SK-N-SH treated with all-trans-retinoic acid at 6 μM for 48 hours (cell line): Measurements from ENCODE around the gene FAM117B.
"Not testable (repeated sequence)": the region's sequence is repeated elsewhere in the genome, so short reads cannot be mapped to it uniquely, and the experiment has no call there.

Experiments used
- ATAC-seq: fragments of 200-7000 bp; cut with Tn5 transposase; 3 replicates; pipeline ENCODE4 v1.9.1; 2020; ENCODE audit warnings: mild to moderate bottlenecking, moderate library complexity
- ARNTL ChIP-seq: fragments of 450-650 bp; formaldehyde crosslinking; IDR thresholded peaks from 2 replicates; pipeline ENCODE4 v1.5.0; 2020; ENCODE audit warnings: low read depth, mild to moderate bottlenecking, moderate library complexity, borderline replicate concordance
- BACH2 ChIP-seq: fragments of 250-450 bp; sonication (Bioruptor Pico); IDR thresholded peaks from 2 replicates; pipeline ENCODE4 v1.9.0; 2021; ENCODE audit warnings: mild to moderate bottlenecking, borderline replicate concordance
- CSDC2 ChIP-seq: fragments of 250-450 bp; sonication (Bioruptor Pico); IDR thresholded peaks from 2 replicates; pipeline ENCODE4 v1.5.0; 2020; ENCODE audit warnings: mild to moderate bottlenecking, moderate library complexity
- ESRRG ChIP-seq: fragments of 250-450 bp; sonication (Bioruptor Pico); IDR thresholded peaks from 2 replicates; pipeline ENCODE4 v1.6.1; 2021; ENCODE audit warnings: mild to moderate bottlenecking
- GLIS3 ChIP-seq: fragments of 250-450 bp; sonication (Bioruptor Pico); IDR thresholded peaks from 2 replicates; pipeline ENCODE4 v1.5.0; 2020; ENCODE audit warnings: mild to moderate bottlenecking, moderate library complexity
- ISL1 ChIP-seq: fragments of 250-450 bp; sonication (Bioruptor Pico); IDR thresholded peaks from 2 replicates; pipeline ENCODE4 v2.1.2; 2022; ENCODE audit warnings: mild to moderate bottlenecking, moderate library complexity
- OSR1 ChIP-seq: fragments of 250-450 bp; sonication (Bioruptor Pico); IDR thresholded peaks from 2 replicates; pipeline ENCODE4 v1.8.0; 2022; ENCODE audit warnings: moderate library complexity, mild to moderate bottlenecking, inconsistent platforms
- RARB ChIP-seq: fragments of 250-450 bp; sonication (Bioruptor Pico); IDR thresholded peaks from 2 replicates; pipeline ENCODE4 v1.8.0; 2021; ENCODE audit warnings: mild to moderate bottlenecking, moderate library complexity
- SNAI2 ChIP-seq: fragments of 250-450 bp; sonication (Bioruptor Pico); IDR thresholded peaks from 2 replicates; pipeline ENCODE4 v1.5.0; 2020; ENCODE audit warnings: mild to moderate bottlenecking, moderate library complexity
- TCF4 ChIP-seq: fragments of 250-450 bp; sonication (Bioruptor Pico); IDR thresholded peaks from 2 replicates; pipeline ENCODE4 v1.8.0; 2021; ENCODE audit warnings: mild to moderate bottlenecking, moderate library complexity, borderline replicate concordance
- TOX ChIP-seq: fragments of 250-450 bp; sonication (Bioruptor Pico); IDR thresholded peaks from 2 replicates; pipeline ENCODE4 v1.8.0; 2021; ENCODE audit warnings: mild to moderate bottlenecking, moderate library complexity, borderline replicate concordance
- ZC3H10 ChIP-seq: fragments of 250-450 bp; sonication (Bioruptor Pico); IDR thresholded peaks from 2 replicates; pipeline ENCODE4 v1.5.1; 2021; ENCODE audit warnings: mild to moderate bottlenecking, moderate library complexity
- ZFP3 ChIP-seq: fragments of 250-450 bp; sonication (Bioruptor Pico); IDR thresholded peaks from 2 replicates; pipeline ENCODE4 v1.5.0; 2020; ENCODE audit warnings: mild to moderate bottlenecking, moderate library complexity
- ZFP30 ChIP-seq: fragments of 450-650 bp; formaldehyde crosslinking; IDR thresholded peaks from 2 replicates; pipeline ENCODE4 v1.5.0; 2022; ENCODE audit warnings: mild to moderate bottlenecking, moderate library complexity
- ZNF565 ChIP-seq: fragments of 450-650 bp; formaldehyde crosslinking; conservative IDR thresholded peaks from 2 replicates; pipeline ENCODE4 v1.5.0; 2020; ENCODE audit warnings: low read depth, mild to moderate bottlenecking, moderate library complexity
- ZNF70 ChIP-seq: fragments of 450-650 bp; formaldehyde crosslinking; IDR thresholded peaks from 2 replicates; pipeline ENCODE4 v1.5.0; 2020; ENCODE audit warnings: mild to moderate bottlenecking, moderate library complexity
- ZNF8 ChIP-seq: fragments of 450-650 bp; formaldehyde crosslinking; IDR thresholded peaks from 2 replicates; pipeline ENCODE4 v1.5.0; 2020; ENCODE audit warnings: mild to moderate bottlenecking, moderate library complexity
- TF ChIP-seq, protein P1 (sequence below): fragments of 250-450 bp; sonication (Bioruptor Pico); IDR thresholded peaks from 2 replicates; pipeline ENCODE4 v1.5.1; 2020; ENCODE audit warnings: low read depth, mild to moderate bottlenecking, moderate library complexity
- TF ChIP-seq, protein P2 (sequence below): fragments of 250-450 bp; sonication (Bioruptor Pico); IDR thresholded peaks from 2 replicates; pipeline ENCODE4 v1.8.0; 2020; ENCODE audit warnings: mild to moderate bottlenecking, moderate library complexity, borderline replicate concordance
- TF ChIP-seq, protein P3 (sequence below): fragments of 250-450 bp; sonication (Bioruptor Pico); IDR thresholded peaks from 2 replicates; pipeline ENCODE4 v1.5.1; 2021; ENCODE audit warnings: mild to moderate bottlenecking, moderate library complexity
- TF ChIP-seq, protein P4 (sequence below): fragments of 250-450 bp; sonication (Bioruptor Pico); IDR thresholded peaks from 2 replicates; pipeline ENCODE4 v1.5.0; 2020; ENCODE audit warnings: mild to moderate bottlenecking, moderate library complexity

FAM117B gene

DNA sequence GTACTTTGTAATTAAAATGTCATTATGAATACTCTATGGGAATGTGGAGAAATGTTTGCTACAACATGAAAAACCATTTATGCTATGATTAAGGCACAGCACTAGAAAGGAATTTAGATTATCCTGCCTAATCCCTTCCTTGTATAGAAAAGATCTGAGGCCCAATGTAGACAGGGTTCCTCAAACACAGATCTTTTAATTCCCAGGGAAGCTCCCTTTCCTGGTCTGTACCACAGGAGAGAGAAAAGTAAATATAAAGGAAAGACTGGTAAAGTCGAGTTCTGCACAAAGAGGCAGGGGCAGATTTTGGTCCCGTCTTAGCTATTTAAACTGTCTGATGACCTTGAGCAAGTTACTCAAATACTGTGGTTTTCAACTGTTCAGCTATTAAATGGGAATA is 152.1 kb downstream of the FAM117B start:
- ATAC-seq = no peak
- TF ChIP-seq ZFP3 (CRISPR knock-in tag) = no peak
- TF ChIP-seq ESRRG (CRISPR knock-in tag) = no peak
- TF ChIP-seq, protein P1, sequence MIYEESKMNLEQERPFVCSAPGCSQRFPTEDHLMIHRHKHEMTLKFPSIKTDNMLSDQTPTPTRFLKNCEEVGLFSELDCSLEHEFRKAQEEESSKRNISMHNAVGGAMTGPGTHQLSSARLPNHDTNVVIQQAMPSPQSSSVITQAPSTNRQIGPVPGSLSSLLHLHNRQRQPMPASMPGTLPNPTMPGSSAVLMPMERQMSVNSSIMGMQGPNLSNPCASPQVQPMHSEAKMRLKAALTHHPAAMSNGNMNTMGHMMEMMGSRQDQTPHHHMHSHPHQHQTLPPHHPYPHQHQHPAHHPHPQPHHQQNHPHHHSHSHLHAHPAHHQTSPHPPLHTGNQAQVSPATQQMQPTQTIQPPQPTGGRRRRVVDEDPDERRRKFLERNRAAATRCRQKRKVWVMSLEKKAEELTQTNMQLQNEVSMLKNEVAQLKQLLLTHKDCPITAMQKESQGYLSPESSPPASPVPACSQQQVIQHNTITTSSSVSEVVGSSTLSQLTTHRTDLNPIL (CRISPR knock-in tag) = no peak
- TF ChIP-seq TOX (CRISPR knock-in tag) = no peak
- TF ChIP-seq TCF4 (CRISPR knock-in tag) = no peak
- TF ChIP-seq ZFP30 (CRISPR knock-in tag) = no peak
- no peak for TF ChIP-seq ZNF70 (CRISPR knock-in tag)
- no peak for TF ChIP-seq BACH2 (CRISPR knock-in tag)
- TF ChIP-seq, all 23 proteins: peak for 0

DNA sequence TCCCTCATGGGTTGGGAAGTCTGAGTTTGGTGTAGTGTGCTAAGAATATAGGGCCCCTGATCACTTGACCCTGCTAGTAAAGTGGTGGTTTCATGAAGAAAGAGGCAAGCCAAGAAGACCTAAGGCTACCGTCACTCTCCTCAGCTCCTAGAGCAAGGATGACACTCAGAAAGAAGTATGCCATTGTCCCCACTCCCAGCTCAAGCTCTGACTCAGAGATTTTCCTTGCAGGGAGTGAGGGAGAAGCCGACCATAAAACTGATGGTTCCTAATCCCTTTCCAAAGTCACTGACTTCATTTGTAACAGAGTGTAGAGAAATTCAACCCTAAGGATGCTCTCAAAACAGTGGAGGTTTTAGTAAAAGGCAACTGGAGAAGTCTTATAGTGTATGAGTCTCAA is 155.9 kb downstream of the FAM117B start:
- no peak for ATAC-seq
- TF ChIP-seq ZC3H10 (no peak), OSR1 (CRISPR knock-in tag) (no peak), TOX (CRISPR knock-in tag) (no peak), CSDC2 (CRISPR knock-in tag) (no peak), ZNF70 (CRISPR knock-in tag) (no peak), GLIS3 (CRISPR knock-in tag) (no peak), ZFP3 (CRISPR knock-in tag) (no peak), ZNF565 (CRISPR knock-in tag) (no peak), ARNTL (CRISPR knock-in tag) (no peak), ISL1 (CRISPR knock-in tag) (no peak), SNAI2 (CRISPR knock-in tag) (no peak)
- TF ChIP-seq, protein P1 (CRISPR knock-in tag) = no peak
- TF ChIP-seq, protein P2, sequence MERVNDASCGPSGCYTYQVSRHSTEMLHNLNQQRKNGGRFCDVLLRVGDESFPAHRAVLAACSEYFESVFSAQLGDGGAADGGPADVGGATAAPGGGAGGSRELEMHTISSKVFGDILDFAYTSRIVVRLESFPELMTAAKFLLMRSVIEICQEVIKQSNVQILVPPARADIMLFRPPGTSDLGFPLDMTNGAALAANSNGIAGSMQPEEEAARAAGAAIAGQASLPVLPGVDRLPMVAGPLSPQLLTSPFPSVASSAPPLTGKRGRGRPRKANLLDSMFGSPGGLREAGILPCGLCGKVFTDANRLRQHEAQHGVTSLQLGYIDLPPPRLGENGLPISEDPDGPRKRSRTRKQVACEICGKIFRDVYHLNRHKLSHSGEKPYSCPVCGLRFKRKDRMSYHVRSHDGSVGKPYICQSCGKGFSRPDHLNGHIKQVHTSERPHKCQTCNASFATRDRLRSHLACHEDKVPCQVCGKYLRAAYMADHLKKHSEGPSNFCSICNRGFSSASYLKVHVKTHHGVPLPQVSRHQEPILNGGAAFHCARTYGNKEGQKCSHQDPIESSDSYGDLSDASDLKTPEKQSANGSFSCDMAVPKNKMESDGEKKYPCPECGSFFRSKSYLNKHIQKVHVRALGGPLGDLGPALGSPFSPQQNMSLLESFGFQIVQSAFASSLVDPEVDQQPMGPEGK = no peak

DNA sequence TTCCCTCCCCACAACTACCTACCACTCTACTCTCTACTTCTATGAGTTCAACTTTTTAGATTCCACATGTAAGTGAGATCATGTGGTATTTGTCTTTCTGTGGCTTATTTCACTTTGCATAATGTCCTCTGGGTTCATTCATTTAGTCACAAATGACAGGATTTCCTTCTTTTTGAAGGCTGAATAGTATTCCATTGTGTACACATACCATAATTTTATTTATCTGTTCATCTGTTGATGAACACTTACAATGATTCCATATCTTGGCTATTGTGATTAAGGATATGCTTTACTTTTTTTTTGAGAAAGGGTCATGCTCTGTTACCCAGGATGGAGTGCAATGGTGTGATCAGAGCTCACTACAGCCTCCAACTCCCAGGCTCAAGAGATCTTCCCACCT is 163.2 kb downstream of the FAM117B start:
- TF ChIP-seq ARNTL (CRISPR knock-in tag) (no peak), ZNF8 (peak; percentile 93), ZNF565 (CRISPR knock-in tag) (no peak), ZFP3 (CRISPR knock-in tag) (no peak)
- TF ChIP-seq, protein P2 = no peak
- no peak for ATAC-seq

DNA sequence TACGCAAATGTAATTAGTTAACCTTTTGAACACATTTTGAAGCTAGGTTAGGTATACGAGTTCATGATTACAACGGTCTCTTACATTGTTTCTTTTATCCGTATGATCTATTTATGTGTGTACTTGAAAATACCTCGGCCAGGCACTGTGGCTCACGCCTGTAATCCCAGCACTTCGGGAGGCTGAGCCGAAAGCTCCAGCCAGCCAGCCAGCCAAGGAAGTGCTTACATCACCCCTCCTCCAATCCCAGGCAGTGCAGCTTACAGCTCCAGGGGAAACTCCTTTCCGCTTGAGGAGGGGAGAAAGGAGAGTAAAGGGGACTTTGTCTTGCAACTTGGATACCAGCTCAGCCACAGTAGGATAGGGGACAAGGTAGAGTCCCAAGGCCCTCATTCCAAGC is 171.1 kb downstream of the FAM117B start:
- not testable (repeated sequence) for ATAC-seq

DNA sequence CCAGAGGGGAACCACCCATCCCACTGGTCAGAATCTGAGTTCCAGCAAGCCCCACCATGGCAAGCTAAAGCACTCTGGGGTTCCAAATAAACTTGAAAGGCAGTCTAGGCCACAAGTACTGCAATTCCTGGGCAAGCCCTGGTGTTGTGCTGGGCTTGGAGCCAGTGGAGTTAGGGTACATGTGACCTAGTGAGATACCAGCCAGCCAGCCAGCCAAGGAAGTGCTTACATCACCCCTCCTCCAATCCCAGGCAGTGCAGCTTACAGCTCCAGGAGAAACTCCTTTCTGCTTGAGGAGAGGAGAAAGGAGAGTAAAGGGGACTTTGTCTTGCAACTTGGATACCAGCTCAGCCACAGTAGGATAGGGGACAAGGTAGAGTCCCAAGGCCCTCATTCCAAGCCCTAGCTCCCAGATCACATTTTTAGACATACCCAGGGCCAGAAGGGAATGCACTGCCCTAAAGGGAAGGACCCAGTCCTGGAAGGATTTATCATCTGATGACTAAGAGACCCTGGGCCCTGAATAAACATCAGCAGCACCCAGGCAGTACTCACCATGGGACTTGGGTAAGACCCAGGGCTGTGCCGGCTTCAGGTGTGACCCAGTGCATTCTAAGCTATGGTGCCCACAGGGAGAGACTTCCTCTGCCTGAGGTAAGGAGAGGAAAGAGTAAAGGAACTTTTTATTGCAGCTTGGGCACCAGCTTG is 172.8 kb downstream of the FAM117B start:
- ATAC-seq = peak; percentile 95

DNA sequence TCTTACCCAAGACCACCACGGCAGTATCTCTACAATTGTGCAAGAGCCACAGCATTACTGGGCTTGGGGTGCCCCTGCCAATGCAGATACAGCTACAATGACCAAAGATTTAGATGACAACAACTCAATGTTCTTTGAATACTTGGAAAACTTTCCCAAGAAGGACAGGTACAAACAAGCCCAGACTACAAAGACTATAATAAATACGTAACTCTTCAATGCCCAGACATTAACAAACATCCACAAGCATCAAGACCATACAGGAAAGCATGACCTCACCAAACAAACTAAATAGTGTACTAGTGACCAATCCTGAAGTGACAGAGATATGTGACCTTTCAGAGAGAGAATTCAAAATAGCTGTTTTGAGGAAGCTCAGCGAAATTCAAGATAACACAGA is 174.0 kb downstream of the FAM117B start:
- ATAC-seq = no peak
- TF ChIP-seq, protein P3, sequence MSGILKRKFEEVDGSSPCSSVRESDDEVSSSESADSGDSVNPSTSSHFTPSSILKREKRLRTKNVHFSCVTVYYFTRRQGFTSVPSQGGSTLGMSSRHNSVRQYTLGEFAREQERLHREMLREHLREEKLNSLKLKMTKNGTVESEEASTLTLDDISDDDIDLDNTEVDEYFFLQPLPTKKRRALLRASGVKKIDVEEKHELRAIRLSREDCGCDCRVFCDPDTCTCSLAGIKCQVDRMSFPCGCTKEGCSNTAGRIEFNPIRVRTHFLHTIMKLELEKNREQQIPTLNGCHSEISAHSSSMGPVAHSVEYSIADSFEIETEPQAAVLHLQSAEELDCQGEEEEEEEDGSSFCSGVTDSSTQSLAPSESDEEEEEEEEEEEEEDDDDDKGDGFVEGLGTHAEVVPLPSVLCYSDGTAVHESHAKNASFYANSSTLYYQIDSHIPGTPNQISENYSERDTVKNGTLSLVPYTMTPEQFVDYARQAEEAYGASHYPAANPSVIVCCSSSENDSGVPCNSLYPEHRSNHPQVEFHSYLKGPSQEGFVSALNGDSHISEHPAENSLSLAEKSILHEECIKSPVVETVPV (CRISPR knock-in tag) = no peak
- TF ChIP-seq ZNF565 (CRISPR knock-in tag) (no peak), ZC3H10 (no peak), TCF4 (CRISPR knock-in tag) (no peak), BACH2 (CRISPR knock-in tag) (no peak), ZNF8 (no peak), ZNF70 (CRISPR knock-in tag) (no peak), ISL1 (CRISPR knock-in tag) (no peak), ZFP30 (CRISPR knock-in tag) (no peak), OSR1 (CRISPR knock-in tag) (no peak), TOX (CRISPR knock-in tag) (no peak), RARB (CRISPR knock-in tag) (no peak), ZFP3 (CRISPR knock-in tag) (no peak), ESRRG (CRISPR knock-in tag) (no peak)
- TF ChIP-seq, protein P4, sequence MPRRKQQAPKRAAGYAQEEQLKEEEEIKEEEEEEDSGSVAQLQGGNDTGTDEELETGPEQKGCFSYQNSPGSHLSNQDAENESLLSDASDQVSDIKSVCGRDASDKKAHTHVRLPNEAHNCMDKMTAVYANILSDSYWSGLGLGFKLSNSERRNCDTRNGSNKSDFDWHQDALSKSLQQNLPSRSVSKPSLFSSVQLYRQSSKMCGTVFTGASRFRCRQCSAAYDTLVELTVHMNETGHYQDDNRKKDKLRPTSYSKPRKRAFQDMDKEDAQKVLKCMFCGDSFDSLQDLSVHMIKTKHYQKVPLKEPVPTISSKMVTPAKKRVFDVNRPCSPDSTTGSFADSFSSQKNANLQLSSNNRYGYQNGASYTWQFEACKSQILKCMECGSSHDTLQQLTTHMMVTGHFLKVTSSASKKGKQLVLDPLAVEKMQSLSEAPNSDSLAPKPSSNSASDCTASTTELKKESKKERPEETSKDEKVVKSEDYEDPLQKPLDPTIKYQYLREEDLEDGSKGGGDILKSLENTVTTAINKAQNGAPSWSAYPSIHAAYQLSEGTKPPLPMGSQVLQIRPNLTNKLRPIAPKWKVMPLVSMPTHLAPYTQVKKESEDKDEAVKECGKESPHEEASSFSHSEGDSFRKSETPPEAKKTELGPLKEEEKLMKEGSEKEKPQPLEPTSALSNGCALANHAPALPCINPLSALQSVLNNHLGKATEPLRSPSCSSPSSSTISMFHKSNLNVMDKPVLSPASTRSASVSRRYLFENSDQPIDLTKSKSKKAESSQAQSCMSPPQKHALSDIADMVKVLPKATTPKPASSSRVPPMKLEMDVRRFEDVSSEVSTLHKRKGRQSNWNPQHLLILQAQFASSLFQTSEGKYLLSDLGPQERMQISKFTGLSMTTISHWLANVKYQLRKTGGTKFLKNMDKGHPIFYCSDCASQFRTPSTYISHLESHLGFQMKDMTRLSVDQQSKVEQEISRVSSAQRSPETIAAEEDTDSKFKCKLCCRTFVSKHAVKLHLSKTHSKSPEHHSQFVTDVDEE = no peak
